Ishikawa (cell line): ENCODE results near the gene TDP1.

ENCODE experiments used
- CEBPB ChIP-seq: IDR thresholded peaks from 2 replicates; pipeline ENCODE4 v1.6.1; 2012
- CREB1 ChIP-seq: IDR thresholded peaks from 2 replicates; pipeline ENCODE4 v1.6.1; 2012; ENCODE audit warnings: low read depth
- EGR1 ChIP-seq: IDR thresholded peaks from 2 replicates; pipeline ENCODE4 v1.6.1; 2012
- EP300 ChIP-seq: IDR thresholded peaks from 2 replicates; pipeline ENCODE4 v1.6.1; 2012; ENCODE audit warnings: borderline replicate concordance
- FOXM1 ChIP-seq: IDR thresholded peaks from 2 replicates; pipeline ENCODE4 v1.6.1; 2012; ENCODE audit warnings: low read depth, borderline replicate concordance
- MAX ChIP-seq: IDR thresholded peaks from 2 replicates; pipeline ENCODE4 v1.6.1; 2012
- NFIC ChIP-seq: IDR thresholded peaks from 2 replicates; pipeline ENCODE4 v1.6.1; 2012
- RAD21 ChIP-seq: IDR thresholded peaks from 2 replicates; pipeline ENCODE4 v1.6.1; 2012; ENCODE audit warnings: low read depth
- REST ChIP-seq: IDR thresholded peaks from 2 replicates; pipeline ENCODE4 v1.6.1; 2012; ENCODE audit warnings: low read depth, mild to moderate bottlenecking
- TAF1 ChIP-seq: IDR thresholded peaks from 2 replicates; pipeline ENCODE4 v1.6.1; 2012; ENCODE audit warnings: low read depth, mild to moderate bottlenecking
- TCF12 ChIP-seq: IDR thresholded peaks from 2 replicates; pipeline ENCODE4 v1.6.1; 2012; ENCODE audit warnings: low read depth
- TEAD4 ChIP-seq: IDR thresholded peaks from 2 replicates; pipeline ENCODE4 v1.6.1; 2012
- USF1 ChIP-seq: IDR thresholded peaks from 2 replicates; pipeline ENCODE4 v1.6.1; 2012
- YY1 ChIP-seq: IDR thresholded peaks from 2 replicates; pipeline ENCODE4 v1.6.1; 2012; ENCODE audit warnings: low read depth
- ZBTB7A ChIP-seq: IDR thresholded peaks from 2 replicates; pipeline ENCODE4 v1.6.1; 2012; ENCODE audit warnings: low read depth

Gene TDP1

GRCh38 chr14:89947344-89947743 lies 8.4 kb upstream of the TDP1 start:
- TF ChIP-seq RAD21 (no peak), USF1 (no peak), NFIC (no peak), ZBTB7A (no peak), MAX (no peak), YY1 (no peak), FOXM1 (no peak), CEBPB (no peak), TEAD4 (no peak), CREB1 (no peak), EGR1 (no peak), TCF12 (no peak), EP300 (no peak), TAF1 (no peak)

- no peak for TF ChIP-seq EP300
- TF ChIP-seq CEBPB: no peak
- TF ChIP-seq TCF12: no peak
- TF ChIP-seq RAD21: no peak
- no peak for TF ChIP-seq NFIC
- no peak for TF ChIP-seq YY1
- no peak for TF ChIP-seq TAF1
- TF ChIP-seq USF1: no peak
- TF ChIP-seq TEAD4: no peak
Observed at GRCh38 chr14:89952576-89952975, 3.2 kb upstream of the TDP1 start.

GRCh38 chr14:89953602-89954001 lies 2.1 kb upstream of the TDP1 start:
- TF ChIP-seq EGR1 (no peak), TAF1 (no peak), REST (no peak), ZBTB7A (no peak)

GRCh38 chr14:89954070-89955021 lies 1.4 kb upstream of the TDP1 start, which contains the start of gene EFCAB11:
Gene EFCAB11 (minus strand): TSS chr14:89954730. CDS start chr14:89954660, 70 bp downstream.
- TF ChIP-seq MAX (no peak), USF1 (no peak), NFIC (peak; percentile 46; the same call in 1 of the 2 replicates), RAD21 (no peak), TEAD4 (no peak), EP300 (no peak), CEBPB (no peak), REST (no peak), ZBTB7A (no peak), YY1 (no peak), FOXM1 (peak; percentile 69; the same call in 1 of the 2 replicates), CREB1 (peak; percentile 54; the same call in 1 of the 2 replicates), TCF12 (no peak; the same call in 1 of the 2 replicates), TAF1 (peak; percentile 74), EGR1 (no peak)

GRCh38 chr14:89955022-89955744 lies 544 bp upstream of the TDP1 start:
- TF ChIP-seq REST (no peak), CEBPB (no peak), EP300 (no peak), CREB1 (no peak), EGR1 (no peak), FOXM1 (no peak), ZBTB7A (no peak), USF1 (no peak), YY1 (no peak), RAD21 (no peak), MAX (no peak), TCF12 (no peak), TEAD4 (no peak), NFIC (no peak), TAF1 (no peak)
